Measurements from ENCODE around the gene MPL.

MPL gene

GRCh38 chr1:43377831-43378230 lies 40.2 kb downstream of the MPL start:
- DNase-seq (ENCODE audit: low read depth in 1 of 2, low spot score in 1 of 2) = no peak
- Histone ChIP-seq H3K27ac (replicated peaks) (no peak overlapping the region), H3K27me3 (ENCODE audit: insufficient read depth, poor library complexity, severe bottlenecking) (no peaks in the 10 kb centered on the region), H3K4me3 (replicated peaks; ENCODE audit: insufficient read depth, low read length) (no peak overlapping the region)
- TF ChIP-seq SPI1 (IDR thresholded peaks at IDR 0.05; ENCODE audit: borderline replicate concordance, low read depth) = no peak
- TF ChIP-seq GABPA (IDR thresholded peaks at IDR 0.05; ENCODE audit: low read depth) = no peak
- TF ChIP-seq REST (IDR thresholded peaks at IDR 0.05; ENCODE audit: insufficient replicate concordance, low read depth) = no peak
- TF ChIP-seq POLR2AphosphoS5 (IDR thresholded peaks at IDR 0.05; ENCODE audit: low read depth) = no peak
- no peak for TF ChIP-seq CTCF (IDR thresholded peaks at IDR 0.05; ENCODE audit: insufficient read depth, low read length)

- no peaks in the 10 kb centered on the region for H3K27me3 ChIP-seq (ENCODE audit: insufficient read depth, poor library complexity, severe bottlenecking)
- no peak for DNase-seq (ENCODE audit: low read depth in 1 of 2, low spot score in 1 of 2)
- TF ChIP-seq REST (IDR thresholded peaks at IDR 0.05; ENCODE audit: insufficient replicate concordance, low read depth) = no peak
- TF ChIP-seq CTCF (IDR thresholded peaks at IDR 0.05; ENCODE audit: insufficient read depth, low read length) = no peak
- TF ChIP-seq GABPA (IDR thresholded peaks at IDR 0.05; ENCODE audit: low read depth) = no peak
Measured at GRCh38 chr1:43379476-43379875, 41.9 kb downstream of the MPL start.

GRCh38 chr1:43381612-43382011 lies 44.0 kb downstream of the MPL start:
- TF ChIP-seq SPI1 (IDR thresholded peaks at IDR 0.05; ENCODE audit: borderline replicate concordance, low read depth) (peak; percentile 71; the same call in 1 of the 2 replicates), REST (IDR thresholded peaks at IDR 0.05; ENCODE audit: insufficient replicate concordance, low read depth) (no peak), CTCF (IDR thresholded peaks at IDR 0.05; ENCODE audit: insufficient read depth, low read length) (no peak), GABPA (IDR thresholded peaks at IDR 0.05; ENCODE audit: low read depth) (no peak), POLR2AphosphoS5 (IDR thresholded peaks at IDR 0.05; ENCODE audit: low read depth) (peak; percentile 52)
- peak; percentile 77 to 79 for DNase-seq (ENCODE audit: low read depth in 1 of 2, low spot score in 1 of 2)
- Histone ChIP-seq H3K4me3 (replicated peaks; ENCODE audit: insufficient read depth, low read length) (no peak overlapping the region), H3K27me3 (ENCODE audit: insufficient read depth, poor library complexity, severe bottlenecking) (no peaks in the 10 kb centered on the region), H3K27ac (replicated peaks) (peak overlapping the region; percentile 40)

More at GRCh38 chr1:43379476-43379875, 41.9 kb downstream of the MPL start:
- H3K27ac ChIP-seq (replicated peaks) = no peak overlapping the region
- H3K4me3 ChIP-seq (replicated peaks; ENCODE audit: insufficient read depth, low read length) = no peak overlapping the region

Data from HL-60 (cell line).